Astrocyte (in vitro differentiated cells and primary cell): ENCODE data around the gene RYR2. TPM values are rescaled to one million over a fixed set of nuclear protein-coding genes. Genes with fewer than 3 reads are reported as not detected.

ENCODE experiments used
- DNase-seq: peaks from one replicate; pipeline ENCODE4 v3.0.0-alpha.2; 2010; ENCODE audit warnings: low read depth
- FAIRE-seq: peaks from 2 replicates; lab custom pipeline; 2011; peaks lifted over from hg19 to GRCh38; lab: Jason Lieb, UNC
- H2AFZ ChIP-seq: 2 replicates; pipeline ENCODE4 v1.6.0; 2012; ENCODE audit warnings: low read depth, low read length, inconsistent platforms
- H3K27ac ChIP-seq: 2 replicates; pipeline ENCODE4 v1.5.1; 2011; ENCODE audit warnings: low read depth, low read length, inconsistent platforms
- H3K27me3 ChIP-seq: 2 replicates; pipeline ENCODE4 v1.6.0; 2011; ENCODE audit warnings: low read length, inconsistent platforms; ENCODE audit not compliant: insufficient read depth
- H3K36me3 ChIP-seq: 2 replicates; pipeline ENCODE4 v1.5.1; 2011; ENCODE audit warnings: low read length, inconsistent platforms; ENCODE audit not compliant: insufficient read depth
- H3K4me1 ChIP-seq: 2 replicates; pipeline ENCODE4 v1.5.1; 2011; ENCODE audit warnings: low read length, inconsistent platforms; ENCODE audit not compliant: insufficient read depth
- H3K4me2 ChIP-seq: 2 replicates; pipeline ENCODE4 v1.6.0; 2012; ENCODE audit warnings: low read length, inconsistent platforms
- H3K4me3 ChIP-seq: 2 replicates; pipeline ENCODE4 v1.5.1; 2011; ENCODE audit warnings: low read depth, mild to moderate bottlenecking, low read length, inconsistent platforms; ENCODE audit not compliant: insufficient read depth
- H3K79me2 ChIP-seq: 2 replicates; pipeline ENCODE4 v1.6.0; 2012; ENCODE audit warnings: mild to moderate bottlenecking, low read length, inconsistent platforms; ENCODE audit not compliant: insufficient read depth
- H3K9ac ChIP-seq: 2 replicates; pipeline ENCODE4 v1.6.0; 2012; ENCODE audit warnings: mild to moderate bottlenecking, low read length, inconsistent platforms
- H3K9me3 ChIP-seq: 2 replicates; pipeline ENCODE4 v1.5.1; 2012; ENCODE audit warnings: low read depth, mild to moderate bottlenecking, low read length, inconsistent platforms; ENCODE audit not compliant: insufficient read depth
- H4K20me1 ChIP-seq: 2 replicates; pipeline ENCODE4 v1.6.0; 2012; ENCODE audit warnings: low read length, inconsistent platforms; ENCODE audit not compliant: insufficient read depth
- H3K27ac Mint-ChIP-seq: one replicate; pipeline ENCODE4 v1.8.0; 2021; ENCODE audit warnings: mild to moderate bottlenecking, mixed read lengths; ENCODE audit not compliant: unreplicated experiment
- H3K27me3 Mint-ChIP-seq: one replicate; pipeline ENCODE4 v1.8.0; 2021; ENCODE audit warnings: low read depth, mixed read lengths; ENCODE audit not compliant: unreplicated experiment
- H3K36me3 Mint-ChIP-seq: one replicate; pipeline ENCODE4 v1.8.0; 2021; ENCODE audit warnings: low read depth, mixed read lengths; ENCODE audit not compliant: unreplicated experiment
- H3K4me1 Mint-ChIP-seq: one replicate; pipeline ENCODE4 v1.8.0; 2021; ENCODE audit warnings: low read depth, mixed read lengths; ENCODE audit not compliant: unreplicated experiment
- H3K4me3 Mint-ChIP-seq: one replicate; pipeline ENCODE4 v1.8.0; 2021; ENCODE audit warnings: mild to moderate bottlenecking, moderate library complexity, mixed read lengths; ENCODE audit not compliant: unreplicated experiment
- H3K9me3 Mint-ChIP-seq: one replicate; pipeline ENCODE4 v1.8.0; 2021; ENCODE audit warnings: mild to moderate bottlenecking, mixed read lengths; ENCODE audit not compliant: unreplicated experiment
- CTCF ChIP-seq: IDR thresholded peaks from 2 replicates; pipeline ENCODE4 v1.5.1; 2011; ENCODE audit warnings: low read depth, mild to moderate bottlenecking, inconsistent platforms, low read length, moderate library complexity; ENCODE audit not compliant: insufficient read depth
- EZH2 ChIP-seq: IDR thresholded peaks from 2 replicates; pipeline ENCODE4 v1.6.1; 2012; ENCODE audit warnings: mild to moderate bottlenecking, low read length, inconsistent platforms; ENCODE audit not compliant: insufficient read depth
- total RNA-seq: library from RNA; stranded (reverse); gene quantifications from 2 replicates; pipeline ENCODE4 v1.2.1, GENCODE V29; 2021

Gene RYR2
- total RNA-seq, 1 donor from 2014 or later = 0.30 TPM

- DNase-seq = no peak
- no peak overlapping the region for H2AFZ ChIP-seq
- no peaks in the 10 kb centered on the region for H3K9me3 Mint-ChIP-seq
- H3K9me3 ChIP-seq = no peaks in the 10 kb centered on the region
- H4K20me1 ChIP-seq = no peaks in the 10 kb centered on the region
- no peaks in the 10 kb centered on the region for H3K4me1 ChIP-seq
- no peak overlapping the region for H3K4me2 ChIP-seq
- H3K27me3 ChIP-seq = no peaks in the 10 kb centered on the region
- no peak for FAIRE-seq
- H3K27ac ChIP-seq = no peak overlapping the region
- no peaks in the 10 kb centered on the region for H3K36me3 Mint-ChIP-seq
- no peaks in the 10 kb centered on the region for H3K79me2 ChIP-seq
- no peak overlapping the region for H3K27ac Mint-ChIP-seq
- peaks cover 6% of the 10 kb centered on the region for H3K4me1 Mint-ChIP-seq
- H3K4me3 Mint-ChIP-seq = no peak overlapping the region
- no peaks in the 10 kb centered on the region for H3K27me3 Mint-ChIP-seq
- no peaks in the 10 kb centered on the region for H3K36me3 ChIP-seq
- no peak for TF ChIP-seq CTCF
- no peak for TF ChIP-seq EZH2
- H3K9ac ChIP-seq = no peak overlapping the region
- no peak overlapping the region for H3K4me3 ChIP-seq
These were observed 436.1 kb downstream of the RYR2 start for GRCh38 chr1:237478082-237478481.

- H3K36me3 ChIP-seq = no peaks in the 10 kb centered on the region
- no peaks in the 10 kb centered on the region for H3K9me3 ChIP-seq
- H3K4me3 ChIP-seq = no peak overlapping the region
- TF ChIP-seq EZH2 = no peak
- no peak for TF ChIP-seq CTCF
- no peak overlapping the region for H3K27ac Mint-ChIP-seq
- H3K36me3 Mint-ChIP-seq = no peaks in the 10 kb centered on the region
- H2AFZ ChIP-seq = no peak overlapping the region
- H3K9ac ChIP-seq = no peak overlapping the region
- no peaks in the 10 kb centered on the region for H4K20me1 ChIP-seq
- H3K27me3 Mint-ChIP-seq = no peaks in the 10 kb centered on the region
- H3K79me2 ChIP-seq = no peaks in the 10 kb centered on the region
- H3K9me3 Mint-ChIP-seq = no peaks in the 10 kb centered on the region
- no peak overlapping the region for H3K4me2 ChIP-seq
- H3K27me3 ChIP-seq = no peaks in the 10 kb centered on the region
- DNase-seq (no peak), FAIRE-seq (no peak)
- no peak overlapping the region for H3K4me3 Mint-ChIP-seq
- H3K4me1 ChIP-seq = no peaks in the 10 kb centered on the region
- no peak overlapping the region for H3K27ac ChIP-seq
- H3K4me1 Mint-ChIP-seq = peaks cover 11% of the 10 kb centered on the region
These were observed 436.9 kb downstream of the RYR2 start for GRCh38 chr1:237478842-237479241.

- H3K4me3 Mint-ChIP-seq = no peak overlapping the region
- FAIRE-seq = no peak
- no peak overlapping the region for H2AFZ ChIP-seq
These were observed 440.8 kb downstream of the RYR2 start for GRCh38 chr1:237482777-237483176.

More at GRCh38 chr1:237482777-237483176, 440.8 kb downstream of the RYR2 start:
- no peak for TF ChIP-seq CTCF
- no peak for TF ChIP-seq EZH2
- no peak overlapping the region for H3K4me3 ChIP-seq
- no peak overlapping the region for H3K27ac ChIP-seq
- H3K27ac Mint-ChIP-seq = no peak overlapping the region
- no peaks in the 10 kb centered on the region for H3K27me3 Mint-ChIP-seq
- peaks cover 19% of the 10 kb centered on the region for H3K4me1 Mint-ChIP-seq
- H3K4me1 ChIP-seq = no peaks in the 10 kb centered on the region
- no peaks in the 10 kb centered on the region for H3K9me3 ChIP-seq
- DNase-seq = no peak
- no peak overlapping the region for H3K9ac ChIP-seq
- no peaks in the 10 kb centered on the region for H3K27me3 ChIP-seq
- H4K20me1 ChIP-seq = no peaks in the 10 kb centered on the region
- H3K9me3 Mint-ChIP-seq = no peaks in the 10 kb centered on the region
- H3K4me2 ChIP-seq = no peak overlapping the region
- no peaks in the 10 kb centered on the region for H3K36me3 Mint-ChIP-seq
- H3K36me3 ChIP-seq = no peaks in the 10 kb centered on the region
- H3K79me2 ChIP-seq = no peaks in the 10 kb centered on the region
